Transverse colon (tissue), 4 donors: ENCODE data around the gene MMP10. TPM values are rescaled to one million over a fixed set of nuclear protein-coding genes. Genes with fewer than 3 reads are reported as not detected.

Source experiments
- DNase-seq: peaks from one replicate; pipeline ENCODE4 v3.0.0-alpha.2; 2019
- H3K27ac ChIP-seq, 4 donors: fragments of 200-600 bp; sonication (generic); 2 replicates each; pipeline ENCODE4 v1.5.1; 2016 to 2018; ENCODE audit warnings: inconsistent platforms in 4 of 4
- H3K27me3 ChIP-seq: fragments of 200-600 bp; sonication (generic); 2 replicates; pipeline ENCODE4 v1.5.1; 2017; ENCODE audit warnings: inconsistent platforms
- H3K36me3 ChIP-seq, 4 donors: fragments of 200-600 bp; sonication (generic); 2 replicates each; pipeline ENCODE4 v1.5.1; 2017 to 2019; ENCODE audit warnings: inconsistent platforms in 4 of 4
- H3K4me1 ChIP-seq, 4 donors: fragments of 200-600 bp; sonication (generic); 2 replicates each; pipeline ENCODE4 v1.5.1; 2017 to 2020; ENCODE audit warnings: inconsistent platforms in 4 of 4
- H3K4me3 ChIP-seq, 4 donors: fragments of 200-600 bp; sonication (generic); 1 replicate in 1 of 4; 2 replicates in 3 of 4; pipeline versions ENCODE4 v1.5.1 to v1.6.1; 2017 to 2019; ENCODE audit warnings: inconsistent platforms in 4 of 4
- H3K9me3 ChIP-seq, 2 donors: fragments of 200-600 bp; sonication (generic); 2 replicates each; pipeline ENCODE4 v1.5.1; 2017 to 2019; ENCODE audit warnings: inconsistent platforms in 2 of 2
- EP300 ChIP-seq: sonication (generic); formaldehyde crosslinking; IDR thresholded peaks from one replicate; pipeline ENCODE4 v1.6.1; 2017; ENCODE audit warnings: antibody characterized with exemption, low read depth
- POLR2A ChIP-seq: fragments of 450-650 bp; IDR thresholded peaks from one replicate; pipeline ENCODE4 v1.6.1; 2016; ENCODE audit warnings: antibody characterized with exemption, mild to moderate bottlenecking, moderate library complexity
- POLR2AphosphoS5 ChIP-seq, 3 donors: sonication (generic); formaldehyde crosslinking; IDR thresholded peaks; one replicate each; pipeline ENCODE4 v1.6.1; 2016; ENCODE audit warnings: antibody characterized with exemption in 3 of 3
- WGBS, 2 donors: methylation state at CpG; one replicate each; pipeline ENCODE4 v1.1.5; 2018; ENCODE audit warnings: low coverage in 1 of 2; 5-methylcytosine and 5-hydroxymethylcytosine counted together
- in situ Hi-C, 4 donors: fragments of 200-750 bp; cut with MboI; loops; one replicate each; pipeline versions ENCODE4 v1.15.0 to v1.15.1; 2017; ENCODE audit warnings: low sequenced_read_pairs in 3 of 4, low pct_ligation_motif_present in 1 of 4, low pct_unique_long_range_greater_than_20kb in 1 of 4
- intact Hi-C: fragments of 100-400 bp; cut with DNase I; formaldehyde crosslinking; loops from one replicate; pipeline ENCODE4 v1.15.1; 2023; ENCODE audit warnings: low total_unique reads
- total RNA-seq, 4 donors: library from RNA; depleted of rRNA; stranded (reverse); fragments of >200 nt; gene quantifications; one replicate each; pipeline ENCODE4 v1.1.0, GENCODE V29; 2016
- TF ChIP-seq, protein P1 (sequence below), 5 experiments: fragments of 200-600 bp in 3 of 5; fragments of 450-650 bp in 2 of 5; sonication (generic) in 3 of 5; IDR thresholded peaks; 1 replicate in 2 of 5; 2 replicates in 3 of 5; pipeline ENCODE4 v1.5.1; 2016 to 2017; ENCODE audit warnings: antibody characterized with exemption in 5 of 5, inconsistent platforms in 3 of 5, mild to moderate bottlenecking in 2 of 5, moderate library complexity in 1 of 5

MMP10 gene
- total RNA-seq, 4 donors from 2014 or later = 0.48 TPM; not detected in 3

DNA sequence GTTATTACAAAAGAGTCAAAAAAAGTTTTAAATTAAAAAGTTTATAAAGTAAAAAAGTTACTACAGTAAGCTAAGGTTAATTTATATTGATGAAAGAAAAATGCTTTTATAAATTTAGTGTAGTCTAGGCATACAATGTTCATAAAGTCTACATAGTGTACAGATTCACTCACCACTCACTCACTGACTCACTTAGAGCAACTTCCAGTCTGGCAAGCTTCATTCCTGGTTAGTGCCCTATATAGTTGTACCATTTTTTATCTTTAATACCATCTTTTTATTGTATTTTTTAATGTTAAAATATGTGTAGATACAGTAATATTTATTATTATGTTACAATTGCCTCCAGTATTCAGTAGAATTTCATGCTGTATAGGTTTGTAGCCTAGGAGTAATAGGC lies 2.6 kb upstream of the MMP10 start:
- DNase-seq = no peak
- no peaks in the 10 kb centered on the region for H3K36me3 ChIP-seq
- no peak overlapping the region for H3K4me3 ChIP-seq
- no peaks in the 10 kb centered on the region for H3K9me3 ChIP-seq
- H3K4me1 ChIP-seq = no peaks in the 10 kb centered on the region
- in situ Hi-C loops (no loop called here), intact Hi-C loops (no loop called here)
- H3K27ac ChIP-seq = no peak overlapping the region
- H3K27me3 ChIP-seq = no peaks in the 10 kb centered on the region
- TF ChIP-seq, protein P1, sequence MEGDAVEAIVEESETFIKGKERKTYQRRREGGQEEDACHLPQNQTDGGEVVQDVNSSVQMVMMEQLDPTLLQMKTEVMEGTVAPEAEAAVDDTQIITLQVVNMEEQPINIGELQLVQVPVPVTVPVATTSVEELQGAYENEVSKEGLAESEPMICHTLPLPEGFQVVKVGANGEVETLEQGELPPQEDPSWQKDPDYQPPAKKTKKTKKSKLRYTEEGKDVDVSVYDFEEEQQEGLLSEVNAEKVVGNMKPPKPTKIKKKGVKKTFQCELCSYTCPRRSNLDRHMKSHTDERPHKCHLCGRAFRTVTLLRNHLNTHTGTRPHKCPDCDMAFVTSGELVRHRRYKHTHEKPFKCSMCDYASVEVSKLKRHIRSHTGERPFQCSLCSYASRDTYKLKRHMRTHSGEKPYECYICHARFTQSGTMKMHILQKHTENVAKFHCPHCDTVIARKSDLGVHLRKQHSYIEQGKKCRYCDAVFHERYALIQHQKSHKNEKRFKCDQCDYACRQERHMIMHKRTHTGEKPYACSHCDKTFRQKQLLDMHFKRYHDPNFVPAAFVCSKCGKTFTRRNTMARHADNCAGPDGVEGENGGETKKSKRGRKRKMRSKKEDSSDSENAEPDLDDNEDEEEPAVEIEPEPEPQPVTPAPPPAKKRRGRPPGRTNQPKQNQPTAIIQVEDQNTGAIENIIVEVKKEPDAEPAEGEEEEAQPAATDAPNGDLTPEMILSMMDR (IDR thresholded peaks at IDR 0.05) = no peak
- TF ChIP-seq EP300 = no peak
- TF ChIP-seq POLR2A = no peak
- TF ChIP-seq POLR2AphosphoS5 (IDR thresholded peaks at IDR 0.05) = no peak

DNA sequence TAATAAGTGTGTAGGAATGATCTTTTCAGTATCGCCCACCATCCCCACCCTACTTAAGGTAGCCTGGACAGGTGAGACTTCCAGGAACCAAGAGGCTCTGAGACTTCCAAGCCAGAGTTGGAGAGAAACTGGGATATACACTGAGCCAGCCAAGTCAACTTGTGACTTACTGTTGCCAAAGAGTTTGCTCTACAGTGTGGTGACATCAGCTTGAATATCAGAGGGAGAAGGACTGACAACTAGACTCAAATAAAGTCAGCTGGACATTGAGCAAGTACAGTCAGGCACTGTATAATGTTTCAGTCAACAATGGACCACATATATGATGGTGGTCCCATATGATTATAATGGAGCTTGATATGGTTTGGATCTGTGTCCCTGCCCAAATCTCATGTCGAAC lies 1.2 kb upstream of the MMP10 start:
- Histone ChIP-seq H3K4me1 (no peaks in the 10 kb centered on the region), H3K27ac (no peak overlapping the region), H3K9me3 (no peaks in the 10 kb centered on the region), H3K36me3 (no peaks in the 10 kb centered on the region), H3K27me3 (no peaks in the 10 kb centered on the region), H3K4me3 (no peak overlapping the region)
- TF ChIP-seq, protein P1 (IDR thresholded peaks at IDR 0.05) = no peak
- TF ChIP-seq POLR2AphosphoS5 (IDR thresholded peaks at IDR 0.05) = no peak
- no peak for TF ChIP-seq POLR2A
- no peak for TF ChIP-seq EP300
- WGBS, 2 donors = 81 to 100% methylated on average over 1 to 2 of the region's 2 CpGs
- no peak for DNase-seq
- in situ Hi-C loops (no loop called here), intact Hi-C loops (no loop called here)

DNA sequence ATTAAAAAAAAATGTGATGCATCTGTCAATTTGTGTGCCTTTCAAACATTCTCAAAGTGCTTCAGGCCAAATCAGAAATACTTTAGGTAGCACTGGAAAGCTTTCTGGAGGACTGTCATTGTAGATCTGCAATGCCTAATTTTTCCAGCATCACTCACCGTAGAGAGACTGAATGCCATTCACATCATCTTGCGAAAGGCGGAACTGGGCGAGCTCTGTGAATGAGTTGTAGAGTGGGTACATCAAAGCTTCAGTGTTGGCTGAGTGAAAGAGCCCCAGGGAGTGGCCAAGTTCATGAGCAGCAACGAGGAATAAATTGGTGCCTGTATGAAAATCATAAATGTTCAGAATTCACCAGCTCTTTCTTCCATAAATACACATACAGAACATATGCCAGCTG lies 4.0 kb downstream of the MMP10 start:
- Histone ChIP-seq H3K36me3 (no peaks in the 10 kb centered on the region), H3K27me3 (no peaks in the 10 kb centered on the region), H3K4me1 (no peaks in the 10 kb centered on the region), H3K27ac (no peak overlapping the region), H3K9me3 (no peaks in the 10 kb centered on the region), H3K4me3 (no peak overlapping the region)
- WGBS, 2 donors = 65% methylated on average over 5 of the region's 5 CpGs; no CpG with 5 or more reads in 1 of the 2 donors
- DNase-seq = no peak
- in situ Hi-C loops = no loop called here
- intact Hi-C loops = no loop called here
- TF ChIP-seq POLR2AphosphoS5 (IDR thresholded peaks at IDR 0.05) = no peak
- TF ChIP-seq, protein P1 (IDR thresholded peaks at IDR 0.05) = no peak
- TF ChIP-seq POLR2A = no peak
- no peak for TF ChIP-seq EP300

DNA sequence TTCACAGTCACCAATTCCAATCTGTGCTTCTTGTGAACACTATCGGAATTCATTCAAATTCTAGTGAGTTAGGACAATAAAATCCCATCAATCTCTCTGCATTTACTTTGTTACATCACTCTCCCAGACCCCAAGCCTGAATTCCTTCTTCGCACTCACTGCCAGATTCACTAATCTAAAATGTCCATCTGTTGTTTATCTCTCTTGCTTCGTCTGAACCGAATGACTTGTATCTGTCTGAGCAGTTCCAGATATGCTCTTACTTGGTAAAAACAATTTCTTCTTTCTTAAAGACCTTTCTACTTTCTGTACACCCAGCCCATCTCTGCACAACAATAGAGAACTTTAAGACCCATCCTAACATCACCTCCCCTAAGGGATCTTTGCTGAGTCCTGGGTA lies 7.0 kb downstream of the MMP10 start:
- in situ Hi-C loops = no loop called here
- WGBS, 2 donors = 62 to 71% methylated on average over 4 of the region's 4 CpGs
- TF ChIP-seq, protein P1 (IDR thresholded peaks at IDR 0.05) = no peak
- TF ChIP-seq EP300 = no peak
- TF ChIP-seq POLR2A = no peak
- TF ChIP-seq POLR2AphosphoS5 (IDR thresholded peaks at IDR 0.05) = no peak

More for the DNA sequence above, 7.0 kb downstream of the MMP10 start:
- DNase-seq = no peak
- Histone ChIP-seq H3K36me3 (no peaks in the 10 kb centered on the region), H3K27ac (no peak overlapping the region), H3K27me3 (no peaks in the 10 kb centered on the region), H3K9me3 (no peaks in the 10 kb centered on the region), H3K4me1 (no peaks in the 10 kb centered on the region), H3K4me3 (no peak overlapping the region)
- intact Hi-C loops = no loop called here
